CD8-positive, alpha-beta memory T cell (primary cell): ENCODE measurements around the gene LRP1B. TPM values are rescaled to one million over a fixed set of nuclear protein-coding genes. Genes with fewer than 3 reads are reported as not detected.

Experiments used
- CTCF ChIA-PET: fragments of 350-600 bp; sonication (Branson Sonifier 250); formaldehyde crosslinking; loops from one replicate; lab custom pipeline; 2021; ENCODE audit warnings: antibody characterized with exemption; lab: Charles Lee
- POLR2A ChIA-PET: fragments of 350-600 bp; sonication (Branson Sonifier 250); formaldehyde crosslinking; loops from one replicate; lab custom pipeline; 2021; ENCODE audit warnings: antibody characterized with exemption; lab: Charles Lee
- DNase-seq, 5 donors: peaks; one replicate each; pipeline versions ENCODE4 v3.0.0 to v3.0.0-alpha.2; 2020 to 2022; ENCODE audit warnings: mixed read lengths in 1 of 5
- H3K27ac ChIP-seq: one replicate; pipeline ENCODE4 v1.7.0; 2013; ENCODE audit warnings: low read depth, mild to moderate bottlenecking, low read length, moderate library complexity
- H3K27me3 ChIP-seq: 2 replicates; pipeline ENCODE4 v1.7.0; 2013; ENCODE audit warnings: low read length, mild to moderate bottlenecking; ENCODE audit not compliant: insufficient read depth, poor library complexity, severe bottlenecking
- H3K36me3 ChIP-seq: 2 replicates; pipeline ENCODE4 v1.7.0; 2013; ENCODE audit warnings: mild to moderate bottlenecking, low read length, moderate library complexity; ENCODE audit not compliant: insufficient read depth
- H3K4me1 ChIP-seq: 2 replicates; pipeline ENCODE4 v1.7.0; 2013; ENCODE audit warnings: mild to moderate bottlenecking, low read length, moderate library complexity; ENCODE audit not compliant: insufficient read depth
- H3K4me3 ChIP-seq: 2 replicates; pipeline ENCODE4 v1.7.0; 2013; ENCODE audit warnings: mild to moderate bottlenecking, low read length
- H3K9me3 ChIP-seq: 2 replicates; pipeline ENCODE4 v1.7.0; 2013; ENCODE audit warnings: mild to moderate bottlenecking, low read length
- H3K27ac Mint-ChIP-seq, 8 donors: one replicate each; pipeline ENCODE4 v1.8.0; 2020 to 2021; ENCODE audit warnings: mixed read lengths in 8 of 8, mild to moderate bottlenecking in 6 of 8, inconsistent platforms in 3 of 8, moderate library complexity in 3 of 8
- H3K27me3 Mint-ChIP-seq, 2 donors: one replicate each; pipeline ENCODE4 v1.8.0; 2020 to 2021; ENCODE audit warnings: mixed read lengths in 2 of 2, mild to moderate bottlenecking in 1 of 2, moderate library complexity in 1 of 2
- H3K36me3 Mint-ChIP-seq, 3 donors: one replicate each; pipeline ENCODE4 v1.8.0; 2020 to 2021; ENCODE audit warnings: mixed read lengths in 3 of 3, inconsistent platforms in 1 of 3, mild to moderate bottlenecking in 1 of 3
- H3K4me1 Mint-ChIP-seq, 3 donors: one replicate each; pipeline ENCODE4 v1.8.0; 2020 to 2021; ENCODE audit warnings: mixed read lengths in 3 of 3, inconsistent platforms in 1 of 3, mild to moderate bottlenecking in 1 of 3
- H3K4me3 Mint-ChIP-seq, 7 donors: one replicate each; pipeline ENCODE4 v1.8.0; 2020 to 2021; ENCODE audit warnings: mixed read lengths in 7 of 7, mild to moderate bottlenecking in 6 of 7, moderate library complexity in 4 of 7, inconsistent platforms in 2 of 7
- H3K9me3 Mint-ChIP-seq, 5 donors: one replicate each; pipeline ENCODE4 v1.8.0; 2020 to 2022; ENCODE audit warnings: mixed read lengths in 5 of 5, mild to moderate bottlenecking in 3 of 5, moderate library complexity in 2 of 5, inconsistent platforms in 1 of 5
- polyA plus RNA-seq: library from polyadenylated mRNA; unstranded; fragments of 300-500 nt; fragmentation: Illumina TruSeq; gene quantifications from one replicate; pipeline ENCODE4 v1.2.3, GENCODE V29; 2021
- total RNA-seq, 2 experiments: library from RNA; stranded (reverse); gene quantifications; one replicate each; pipeline ENCODE4 v1.2.3, GENCODE V29; 2021

Gene LRP1B
- total and polyA plus RNA-seq, 3 experiments from 2014 or later, result not detected

DNA sequence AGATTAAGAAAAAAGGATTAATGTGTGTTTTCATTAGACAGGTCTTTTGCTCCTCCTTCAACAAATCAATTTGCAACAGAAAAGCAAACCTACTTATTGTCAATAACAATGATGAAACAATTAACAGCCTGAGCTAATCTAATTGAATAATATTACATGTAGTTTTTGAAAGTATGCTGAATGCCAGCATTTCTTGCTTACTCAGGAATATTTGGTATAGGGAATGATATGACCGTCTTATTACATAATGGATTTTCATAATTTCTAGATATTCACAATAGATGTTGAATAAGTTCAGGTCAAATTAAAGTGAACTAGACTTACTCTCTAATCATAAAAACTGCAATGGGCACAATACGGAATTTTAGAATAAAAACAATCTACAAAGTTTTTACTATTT, 1856.9 kb downstream of the LRP1B start:
- no peak overlapping the region for H3K4me3 ChIP-seq
- Mint-ChIP-seq H3K36me3 (no peaks in the 10 kb centered on the region), H3K27me3 (no peaks in the 10 kb centered on the region), H3K9me3 (peaks cover 4 to 17% (median 7%) of the 10 kb centered on the region in 5 donors), H3K27ac (no peak overlapping the region), H3K4me1 (no peaks in the 10 kb centered on the region), H3K4me3 (no peak overlapping the region)
- H3K9me3 ChIP-seq, result no peaks in the 10 kb centered on the region
- H3K4me1 ChIP-seq, result no peaks in the 10 kb centered on the region
- H3K27ac ChIP-seq, result no peak overlapping the region
- ChIA-PET CTCF (no interaction called here), POLR2A (no interaction called here)
- DNase-seq, result no peak
- H3K27me3 ChIP-seq, result no peaks in the 10 kb centered on the region
- H3K36me3 ChIP-seq, result no peaks in the 10 kb centered on the region

GRCh38 chr2:140273408-140273807, 1857.4 kb downstream of the LRP1B start:
- Mint-ChIP-seq H3K4me3 (no peak overlapping the region), H3K4me1 (no peaks in the 10 kb centered on the region), H3K9me3 (peaks cover 4 to 20% (median 7%) of the 10 kb centered on the region in 5 donors), H3K36me3 (no peaks in the 10 kb centered on the region), H3K27ac (no peak overlapping the region), H3K27me3 (no peaks in the 10 kb centered on the region)
- CTCF ChIA-PET, result no interaction called here
- Histone ChIP-seq H3K4me3 (no peak overlapping the region), H3K36me3 (no peaks in the 10 kb centered on the region), H3K9me3 (no peaks in the 10 kb centered on the region), H3K27ac (no peak overlapping the region), H3K4me1 (no peaks in the 10 kb centered on the region), H3K27me3 (no peaks in the 10 kb centered on the region)
- POLR2A ChIA-PET, result no interaction called here
- DNase-seq, result no peak

DNA sequence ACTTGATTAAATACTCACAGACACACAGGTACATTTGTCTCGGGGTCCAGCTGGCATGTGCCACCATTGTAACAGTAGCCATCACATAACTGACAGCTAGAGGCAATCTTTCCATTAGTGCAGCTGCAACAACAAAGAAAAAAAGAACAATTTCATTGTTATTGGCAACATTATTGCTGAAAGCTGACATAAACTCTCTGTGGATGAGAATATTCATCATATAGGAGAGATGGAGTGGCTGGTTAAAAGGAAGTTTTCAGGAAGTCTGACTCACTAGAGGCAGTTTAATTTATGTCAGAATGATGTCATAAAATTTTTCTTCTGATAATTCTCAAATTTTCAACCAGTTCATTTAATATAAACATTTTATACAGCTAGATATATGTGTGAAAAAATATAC, 1860.6 kb downstream of the LRP1B start:
- H3K4me3 ChIP-seq, result no peak overlapping the region
- ChIA-PET CTCF (no interaction called here), POLR2A (no interaction called here)
- H3K27me3 ChIP-seq, result no peaks in the 10 kb centered on the region
- Mint-ChIP-seq H3K27ac (no peak overlapping the region), H3K9me3 (peaks cover 0 to 27% (median 4%) of the 10 kb centered on the region in 5 donors), H3K4me1 (no peaks in the 10 kb centered on the region), H3K36me3 (no peaks in the 10 kb centered on the region), H3K27me3 (no peaks in the 10 kb centered on the region), H3K4me3 (no peak overlapping the region)
- no peak overlapping the region for H3K27ac ChIP-seq
- no peak for DNase-seq
- no peaks in the 10 kb centered on the region for H3K36me3 ChIP-seq
- no peaks in the 10 kb centered on the region for H3K9me3 ChIP-seq
- no peaks in the 10 kb centered on the region for H3K4me1 ChIP-seq

GRCh38 chr2:140269000-140269399, 1861.8 kb downstream of the LRP1B start:
- H3K4me1 Mint-ChIP-seq, result no peaks in the 10 kb centered on the region

DNA sequence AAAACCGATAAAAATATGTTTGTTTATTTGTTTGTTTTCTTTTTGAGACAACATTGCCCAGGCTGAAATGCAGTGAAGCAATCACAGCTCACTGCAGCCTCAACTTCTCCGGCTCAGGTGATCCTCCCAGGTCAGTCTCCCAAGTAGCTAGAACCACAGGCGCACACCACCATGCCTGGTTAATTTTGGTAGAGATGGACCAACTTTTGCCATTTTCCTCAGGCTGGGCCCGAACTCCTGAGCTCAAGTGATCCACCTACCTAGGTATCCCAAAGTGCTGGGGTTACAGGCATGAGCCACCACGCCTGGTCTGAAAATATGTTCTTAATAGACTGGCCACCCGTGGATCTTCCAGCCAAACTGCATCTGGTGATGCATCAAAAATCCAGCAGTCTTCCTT, 1867.9 kb downstream of the LRP1B start:
- Histone ChIP-seq H3K27me3 (no peaks in the 10 kb centered on the region), H3K4me1 (no peaks in the 10 kb centered on the region), H3K4me3 (no peak overlapping the region), H3K9me3 (no peaks in the 10 kb centered on the region), H3K27ac (no peak overlapping the region), H3K36me3 (no peaks in the 10 kb centered on the region)
- ChIA-PET CTCF (no interaction called here), POLR2A (no interaction called here)
- no peak for DNase-seq
- no peak overlapping the region for H3K27ac Mint-ChIP-seq
- H3K4me1 Mint-ChIP-seq, result no peaks in the 10 kb centered on the region
- peaks cover 7 to 36% (median 7%) of the 10 kb centered on the region in 5 donors for H3K9me3 Mint-ChIP-seq
- no peak overlapping the region for H3K4me3 Mint-ChIP-seq
- H3K36me3 Mint-ChIP-seq, result no peaks in the 10 kb centered on the region
- no peaks in the 10 kb centered on the region for H3K27me3 Mint-ChIP-seq

More at GRCh38 chr2:140269000-140269399, 1861.8 kb downstream of the LRP1B start:
- H3K27me3 ChIP-seq, result no peaks in the 10 kb centered on the region
- POLR2A ChIA-PET, result no interaction called here
- H3K4me3 ChIP-seq, result no peak overlapping the region
- no peaks in the 10 kb centered on the region for H3K27me3 Mint-ChIP-seq
- no peak for DNase-seq
- H3K4me3 Mint-ChIP-seq, result no peak overlapping the region
- no peaks in the 10 kb centered on the region for H3K4me1 ChIP-seq
- no peaks in the 10 kb centered on the region for H3K36me3 Mint-ChIP-seq
- H3K36me3 ChIP-seq, result no peaks in the 10 kb centered on the region
- H3K27ac ChIP-seq, result no peak overlapping the region
- CTCF ChIA-PET, result no interaction called here
- H3K27ac Mint-ChIP-seq, result no peak overlapping the region
- H3K9me3 ChIP-seq, result no peaks in the 10 kb centered on the region
- H3K9me3 Mint-ChIP-seq, result peaks cover 2 to 21% (median 8%) of the 10 kb centered on the region in 5 donors

GRCh38 chr2:140257692-140258300, 1873.0 kb downstream of the LRP1B start:
- Histone ChIP-seq H3K36me3 (no peaks in the 10 kb centered on the region), H3K4me1 (no peaks in the 10 kb centered on the region), H3K9me3 (no peaks in the 10 kb centered on the region), H3K4me3 (no peak overlapping the region), H3K27ac (no peak overlapping the region), H3K27me3 (no peaks in the 10 kb centered on the region)
- Mint-ChIP-seq H3K9me3 (peaks cover 0 to 35% (median 6%) of the 10 kb centered on the region in 5 donors), H3K4me3 (no peak overlapping the region), H3K4me1 (no peaks in the 10 kb centered on the region), H3K27ac (no peak overlapping the region), H3K27me3 (no peaks in the 10 kb centered on the region), H3K36me3 (no peaks in the 10 kb centered on the region)
- DNase-seq, result no peak
- CTCF ChIA-PET, result no interaction called here
- POLR2A ChIA-PET, result no interaction called here

GRCh38 chr2:140256080-140256479, 1874.7 kb downstream of the LRP1B start:
- no peak overlapping the region for H3K4me3 Mint-ChIP-seq
- H3K9me3 Mint-ChIP-seq, result peaks cover 3 to 24% (median 9%) of the 10 kb centered on the region in 5 donors
- no peaks in the 10 kb centered on the region for H3K36me3 Mint-ChIP-seq
- CTCF ChIA-PET, result no interaction called here
- H3K27ac Mint-ChIP-seq, result no peak overlapping the region
- Histone ChIP-seq H3K4me1 (no peaks in the 10 kb centered on the region), H3K27me3 (no peaks in the 10 kb centered on the region), H3K36me3 (no peaks in the 10 kb centered on the region), H3K4me3 (no peak overlapping the region), H3K9me3 (no peaks in the 10 kb centered on the region), H3K27ac (no peak overlapping the region)
- POLR2A ChIA-PET, result no interaction called here
- no peaks in the 10 kb centered on the region for H3K4me1 Mint-ChIP-seq
- H3K27me3 Mint-ChIP-seq, result no peaks in the 10 kb centered on the region
- DNase-seq, result no peak

- POLR2A ChIA-PET, result no interaction called here
- Mint-ChIP-seq H3K9me3 (peaks cover 0 to 23% (median 3%) of the 10 kb centered on the region in 5 donors), H3K4me3 (no peak overlapping the region), H3K27me3 (no peaks in the 10 kb centered on the region), H3K36me3 (no peaks in the 10 kb centered on the region), H3K4me1 (no peaks in the 10 kb centered on the region), H3K27ac (no peak overlapping the region)
- Histone ChIP-seq H3K4me3 (no peak overlapping the region), H3K36me3 (no peaks in the 10 kb centered on the region), H3K27ac (no peak overlapping the region), H3K4me1 (no peaks in the 10 kb centered on the region), H3K9me3 (no peaks in the 10 kb centered on the region), H3K27me3 (no peaks in the 10 kb centered on the region)
- no peak for DNase-seq
- CTCF ChIA-PET, result no interaction called here
Measured at GRCh38 chr2:140249821-140250220, 1881.0 kb downstream of the LRP1B start.
